ENCODE data around the gene MRPL55. TPM values are rescaled to one million over a fixed set of nuclear protein-coding genes. Genes with fewer than 3 reads are reported as not detected.

Gene MRPL55
- total RNA-seq, 2 donors from 2014 or later = 36.1 to 36.7 TPM

DNA sequence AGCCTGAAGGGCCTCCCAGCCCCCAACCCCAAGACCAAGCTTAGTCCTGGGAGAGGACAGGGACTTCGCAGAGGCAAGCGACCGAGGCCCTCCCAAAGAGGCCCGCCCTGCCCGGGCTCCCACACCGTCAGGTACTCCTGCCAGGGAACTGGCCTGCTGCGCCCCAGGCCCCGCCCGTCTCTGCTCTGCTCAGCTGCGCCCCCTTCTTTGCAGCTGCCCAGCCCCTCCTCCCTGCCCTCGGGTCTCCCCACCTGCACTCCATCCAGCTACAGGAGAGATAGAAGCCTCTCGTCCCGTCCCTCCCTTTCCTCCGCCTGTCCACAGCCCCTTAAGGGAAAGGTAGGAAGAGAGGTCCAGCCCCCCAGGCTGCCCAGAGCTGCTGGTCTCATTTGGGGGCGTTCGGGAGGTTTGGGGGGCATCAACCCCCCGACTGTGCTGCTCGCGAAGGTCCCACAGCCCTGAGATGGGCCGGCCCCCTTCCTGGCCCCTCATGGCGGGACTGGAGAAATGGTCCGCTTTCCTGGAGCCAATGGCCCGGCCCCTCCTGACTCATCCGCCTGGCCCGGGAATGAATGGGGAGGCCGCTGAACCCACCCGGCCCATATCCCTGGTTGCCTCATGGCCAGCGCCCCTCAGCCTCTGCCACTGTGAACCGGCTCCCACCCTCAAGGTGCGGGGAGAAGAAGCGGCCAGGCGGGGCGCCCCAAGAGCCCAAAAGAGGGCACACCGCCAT is 48.5 kb downstream of the MRPL55 start:
- Mint-ChIP-seq H3K4me3 (peak overlapping the region; percentile 72 to 79), H3K9me3 (no peaks in the 10 kb centered on the region), H3K27me3 (ENCODE audit: low read depth) (peaks cover 42% of the 10 kb centered on the region), H3K36me3 (ENCODE audit: insufficient read depth in 2 of 2) (no peaks in the 10 kb centered on the region), H3K27ac (no peak overlapping the region), H3K4me1 (ENCODE audit: low read depth) (peaks cover 9% of the 10 kb centered on the region)
- peak in 1 of 2 donors; percentile 24 for DNase-seq
- ATAC-seq (replicated peaks in 1 of 2) = no peak

- H3K9me3 Mint-ChIP-seq = no peaks in the 10 kb centered on the region
- DNase-seq = peak; percentile 82 to 83
These were observed 49.3 kb downstream of the MRPL55 start for GRCh38 chr1:228059634-228060457.

GRCh38 chr1:228058949-228059633 is 50.0 kb downstream of the MRPL55 start:
- Mint-ChIP-seq H3K4me3 (peak overlapping the region; percentile 72 to 79), H3K27ac (no peak overlapping the region), H3K27me3 (ENCODE audit: low read depth) (peaks cover 37% of the 10 kb centered on the region), H3K36me3 (ENCODE audit: insufficient read depth in 2 of 2) (no peaks in the 10 kb centered on the region), H3K4me1 (ENCODE audit: low read depth) (peaks cover 9% of the 10 kb centered on the region), H3K9me3 (no peaks in the 10 kb centered on the region)
- peak; percentile 52 to 55 for ATAC-seq (replicated peaks in 1 of 2)
- peak in 1 of 2 donors; percentile 44 for DNase-seq

More at GRCh38 chr1:228059634-228060457, 49.3 kb downstream of the MRPL55 start:
- ATAC-seq (replicated peaks in 1 of 2) = peak; percentile 78 to 79
- Mint-ChIP-seq H3K27ac (no peak overlapping the region), H3K4me3 (peak overlapping the region; percentile 72 to 79), H3K27me3 (ENCODE audit: low read depth) (peaks cover 37% of the 10 kb centered on the region), H3K4me1 (ENCODE audit: low read depth) (peaks cover 9% of the 10 kb centered on the region), H3K36me3 (ENCODE audit: insufficient read depth in 2 of 2) (no peaks in the 10 kb centered on the region)

- Mint-ChIP-seq H3K9me3 (no peaks in the 10 kb centered on the region), H3K36me3 (ENCODE audit: insufficient read depth in 2 of 2) (peaks cover 0 to under 1% of the 10 kb centered on the region in 2 donors), H3K4me3 (peak overlapping the region; percentile 8 to 72), H3K27ac (no peak overlapping the region), H3K4me1 (ENCODE audit: low read depth) (peaks cover 9% of the 10 kb centered on the region), H3K27me3 (ENCODE audit: low read depth) (peaks cover 42% of the 10 kb centered on the region)
- DNase-seq (no peak), ATAC-seq (replicated peaks in 1 of 2) (no peak)
These were observed 50.7 kb downstream of the MRPL55 start for GRCh38 chr1:228058172-228058948.

Other genes starting within 250 kb of the MRPL55 start
- under 1 TPM in 1 of 2 donors, not detected in 1; 0.28 TPM for gene WNT9A, start 161.4 kb downstream of the MRPL55 start, total RNA-seq
- gene WNT3A, start 102.3 kb downstream of the MRPL55 start, total RNA-seq = not detected
- 100 to 1,000 TPM; 327 to 369 TPM for gene ARF1, start 26.6 kb downstream of the MRPL55 start, total RNA-seq
- 10 to 100 TPM; 18.2 to 27.3 TPM for gene C1orf35, start 6.0 kb downstream of the MRPL55 start, total RNA-seq
- gene GUK1, start 31.0 kb upstream of the MRPL55 start, total RNA-seq = 100 to 1,000 TPM; 130 to 148 TPM
- gene GJC2, start 40.6 kb upstream of the MRPL55 start, total RNA-seq = under 1 TPM; 0.77 to 0.93 TPM
- gene IBA57, start 56.5 kb upstream of the MRPL55 start, total RNA-seq = 1 to 10 TPM; 9.1 TPM
- gene OBSCN, start 98.7 kb upstream of the MRPL55 start, total RNA-seq = 10 to 100 TPM; 25.0 to 27.7 TPM